ENCODE results near the gene VDR. TPM values are rescaled to one million over a fixed set of nuclear protein-coding genes. Genes with fewer than 3 reads are reported as not detected.

Gene VDR
- total RNA-seq, 3 donors from 2014 or later (not counting 1 experiment from before 2014, with no cell fraction given), result 1.1 to 2.5 (median 1.6) TPM

DNA sequence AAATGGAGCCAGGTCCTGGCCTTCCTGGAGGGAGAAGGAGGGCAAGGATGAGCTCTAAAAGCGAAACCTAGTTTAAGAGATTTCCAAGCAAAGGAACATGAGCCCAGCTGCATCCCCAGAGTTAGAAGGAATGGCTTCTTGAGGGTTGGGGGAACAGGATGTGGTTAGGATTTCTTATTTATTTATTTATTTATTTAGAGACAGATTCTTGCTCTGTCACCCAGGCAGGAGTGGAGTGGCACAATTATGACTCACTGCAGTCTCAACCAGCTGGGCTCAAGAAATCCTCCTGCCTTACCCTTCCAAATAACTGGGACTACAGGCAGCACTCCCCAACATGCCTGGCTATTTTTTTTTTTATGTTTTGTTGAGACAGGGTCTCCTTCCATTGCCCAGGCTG is 33.3 kb upstream of the VDR start:
- TF ChIP-seq, protein P1, sequence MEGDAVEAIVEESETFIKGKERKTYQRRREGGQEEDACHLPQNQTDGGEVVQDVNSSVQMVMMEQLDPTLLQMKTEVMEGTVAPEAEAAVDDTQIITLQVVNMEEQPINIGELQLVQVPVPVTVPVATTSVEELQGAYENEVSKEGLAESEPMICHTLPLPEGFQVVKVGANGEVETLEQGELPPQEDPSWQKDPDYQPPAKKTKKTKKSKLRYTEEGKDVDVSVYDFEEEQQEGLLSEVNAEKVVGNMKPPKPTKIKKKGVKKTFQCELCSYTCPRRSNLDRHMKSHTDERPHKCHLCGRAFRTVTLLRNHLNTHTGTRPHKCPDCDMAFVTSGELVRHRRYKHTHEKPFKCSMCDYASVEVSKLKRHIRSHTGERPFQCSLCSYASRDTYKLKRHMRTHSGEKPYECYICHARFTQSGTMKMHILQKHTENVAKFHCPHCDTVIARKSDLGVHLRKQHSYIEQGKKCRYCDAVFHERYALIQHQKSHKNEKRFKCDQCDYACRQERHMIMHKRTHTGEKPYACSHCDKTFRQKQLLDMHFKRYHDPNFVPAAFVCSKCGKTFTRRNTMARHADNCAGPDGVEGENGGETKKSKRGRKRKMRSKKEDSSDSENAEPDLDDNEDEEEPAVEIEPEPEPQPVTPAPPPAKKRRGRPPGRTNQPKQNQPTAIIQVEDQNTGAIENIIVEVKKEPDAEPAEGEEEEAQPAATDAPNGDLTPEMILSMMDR (IDR thresholded peaks at IDR 0.05), result no peak
- intact Hi-C loops (cut with micrococcal nuclease), result no loop called here
- no peak for ATAC-seq
- no peaks in the 10 kb centered on the region for H3K36me3 Mint-ChIP-seq
- no peak for DNase-seq
- no peak overlapping the region for H3K27ac Mint-ChIP-seq
- no peaks in the 10 kb centered on the region for H3K9me3 ChIP-seq (ENCODE audit: control insufficient read depth, insufficient read depth, low read length)
- peaks cover 26% of the 10 kb centered on the region for H3K4me1 ChIP-seq (ENCODE audit: control insufficient read depth, insufficient read depth, low read length)
- H3K4me3 ChIP-seq (ENCODE audit: low read length), result no peak overlapping the region
- WGBS (ENCODE audit: insufficient coverage), result 100% methylated on average over 1 of the region's 1 CpG
- H3K27me3 ChIP-seq (ENCODE audit: control insufficient read depth, insufficient read depth, low read length), result peaks cover 21% of the 10 kb centered on the region
- H3K4me1 Mint-ChIP-seq, result peaks cover 15 to 20% of the 10 kb centered on the region in 2 donors
- H3K36me3 ChIP-seq (ENCODE audit: control insufficient read depth, insufficient read depth, low read length), result no peaks in the 10 kb centered on the region
- H3K27ac ChIP-seq (ENCODE audit: low read length), result no peak overlapping the region
- H3K27me3 Mint-ChIP-seq (ENCODE audit: low read depth in 2 of 2), result peaks cover 33 to 34% of the 10 kb centered on the region in 2 donors
- H3K4me3 Mint-ChIP-seq, result no peak overlapping the region
- H3K9me3 Mint-ChIP-seq, result no peaks in the 10 kb centered on the region

DNA sequence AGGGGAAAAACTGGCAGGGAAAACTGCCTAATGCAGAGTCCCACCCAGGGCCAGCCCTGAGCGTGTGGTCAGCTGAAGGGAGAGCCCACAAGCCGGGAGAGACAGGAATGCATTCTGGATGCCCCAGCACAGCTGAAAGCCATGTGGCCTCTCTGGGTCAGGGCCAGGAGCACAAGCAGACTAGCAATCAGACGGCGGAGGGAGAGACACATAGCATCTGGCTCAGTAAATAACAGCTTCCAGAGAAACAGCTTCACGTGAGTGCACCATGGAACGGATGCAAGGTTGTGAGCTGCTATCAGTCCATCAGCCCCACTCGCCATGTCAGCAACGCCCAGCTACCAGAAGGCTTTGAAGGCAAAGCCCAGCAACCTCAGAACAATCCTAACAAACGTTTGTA is 30.4 kb upstream of the VDR start:
- Mint-ChIP-seq H3K36me3 (no peaks in the 10 kb centered on the region), H3K27me3 (ENCODE audit: low read depth in 2 of 2) (peaks cover 23 to 36% of the 10 kb centered on the region in 2 donors), H3K4me1 (peaks cover 0 to 4% of the 10 kb centered on the region in 2 donors), H3K4me3 (no peak overlapping the region), H3K9me3 (no peaks in the 10 kb centered on the region), H3K27ac (no peak overlapping the region)
- no peak overlapping the region for H3K4me3 ChIP-seq (ENCODE audit: low read length)
- DNase-seq (no peak), ATAC-seq (no peak)
- no peaks in the 10 kb centered on the region for H3K36me3 ChIP-seq (ENCODE audit: control insufficient read depth, insufficient read depth, low read length)
- TF ChIP-seq, protein P1 (IDR thresholded peaks at IDR 0.05), result no peak
- H3K27ac ChIP-seq (ENCODE audit: low read length), result no peak overlapping the region
- H3K9me3 ChIP-seq (ENCODE audit: control insufficient read depth, insufficient read depth, low read length), result no peaks in the 10 kb centered on the region
- 87% methylated on average over 8 of the region's 9 CpGs for WGBS (ENCODE audit: insufficient coverage)
- peaks cover 6% of the 10 kb centered on the region for H3K27me3 ChIP-seq (ENCODE audit: control insufficient read depth, insufficient read depth, low read length)
- H3K4me1 ChIP-seq (ENCODE audit: control insufficient read depth, insufficient read depth, low read length), result no peaks in the 10 kb centered on the region
- intact Hi-C loops (cut with micrococcal nuclease), result no loop called here

DNA sequence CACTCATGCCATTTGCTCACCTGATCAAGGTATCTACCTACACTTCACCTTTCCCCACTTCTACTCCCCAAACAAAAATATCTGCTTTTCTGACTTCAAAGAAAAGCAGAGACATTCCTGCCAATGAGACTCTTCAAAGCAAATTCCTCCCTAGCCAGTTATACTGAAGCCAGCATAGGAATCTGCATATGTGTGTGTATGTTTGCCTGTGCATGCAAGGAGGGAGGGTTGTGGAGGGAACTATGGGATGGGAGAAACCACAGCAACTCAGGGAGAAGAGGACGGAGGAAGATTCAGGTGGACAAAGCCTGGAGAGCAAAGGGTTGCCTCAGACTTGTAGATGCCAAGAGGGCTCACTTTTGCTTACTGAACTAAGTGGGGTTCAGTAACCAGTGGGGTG is 26.4 kb upstream of the VDR start:
- no peaks in the 10 kb centered on the region for H3K9me3 ChIP-seq (ENCODE audit: control insufficient read depth, insufficient read depth, low read length)
- H3K36me3 Mint-ChIP-seq, result no peaks in the 10 kb centered on the region
- intact Hi-C loops (cut with micrococcal nuclease), result no loop called here
- H3K4me3 Mint-ChIP-seq, result no peak overlapping the region
- DNase-seq (no peak), ATAC-seq (no peak)
- no peaks in the 10 kb centered on the region for H3K36me3 ChIP-seq (ENCODE audit: control insufficient read depth, insufficient read depth, low read length)
- no peaks in the 10 kb centered on the region for H3K9me3 Mint-ChIP-seq
- no peak overlapping the region for H3K27ac Mint-ChIP-seq
- peaks cover 11 to 23% of the 10 kb centered on the region in 2 donors for H3K27me3 Mint-ChIP-seq (ENCODE audit: low read depth in 2 of 2)
- H3K27me3 ChIP-seq (ENCODE audit: control insufficient read depth, insufficient read depth, low read length), result peaks cover 3% of the 10 kb centered on the region
- WGBS (ENCODE audit: insufficient coverage), result 82% methylated on average over 1 of the region's 1 CpG
- no peaks in the 10 kb centered on the region for H3K4me1 Mint-ChIP-seq
- no peak overlapping the region for H3K4me3 ChIP-seq (ENCODE audit: low read length)
- H3K4me1 ChIP-seq (ENCODE audit: control insufficient read depth, insufficient read depth, low read length), result no peaks in the 10 kb centered on the region
- TF ChIP-seq, protein P1 (IDR thresholded peaks at IDR 0.05), result no peak
- no peak overlapping the region for H3K27ac ChIP-seq (ENCODE audit: low read length)

DNA sequence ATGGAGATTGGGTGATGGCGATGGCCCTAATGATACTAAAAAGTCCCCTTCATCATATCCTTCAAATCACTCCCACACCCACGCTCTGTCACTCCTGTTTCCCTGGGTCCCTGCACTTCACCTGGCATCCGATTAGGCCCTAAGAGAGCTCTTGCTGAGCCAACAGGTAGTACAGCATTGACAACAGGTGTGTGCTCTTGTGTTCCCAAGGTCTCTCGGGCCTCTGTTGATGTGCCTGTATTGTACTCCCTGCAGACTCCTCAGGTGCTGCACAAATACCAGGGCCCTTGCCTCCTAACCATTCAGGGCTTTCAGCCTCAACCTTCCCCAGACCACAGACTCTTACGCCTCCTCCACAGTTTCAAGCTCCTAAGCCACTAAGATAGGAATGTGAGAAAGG is 25.8 kb upstream of the VDR start:
- Mint-ChIP-seq H3K36me3 (no peaks in the 10 kb centered on the region), H3K27ac (no peak overlapping the region), H3K4me1 (no peaks in the 10 kb centered on the region), H3K4me3 (no peak overlapping the region), H3K27me3 (ENCODE audit: low read depth in 2 of 2) (peaks cover 11 to 23% of the 10 kb centered on the region in 2 donors), H3K9me3 (no peaks in the 10 kb centered on the region)
- H3K4me1 ChIP-seq (ENCODE audit: control insufficient read depth, insufficient read depth, low read length), result no peaks in the 10 kb centered on the region
- no peaks in the 10 kb centered on the region for H3K36me3 ChIP-seq (ENCODE audit: control insufficient read depth, insufficient read depth, low read length)
- H3K9me3 ChIP-seq (ENCODE audit: control insufficient read depth, insufficient read depth, low read length), result no peaks in the 10 kb centered on the region
- peaks cover 3% of the 10 kb centered on the region for H3K27me3 ChIP-seq (ENCODE audit: control insufficient read depth, insufficient read depth, low read length)
- H3K4me3 ChIP-seq (ENCODE audit: low read length), result no peak overlapping the region
- intact Hi-C loops (cut with micrococcal nuclease), result no loop called here
- no peak overlapping the region for H3K27ac ChIP-seq (ENCODE audit: low read length)
- no peak for ATAC-seq
- WGBS (ENCODE audit: insufficient coverage), result 91% methylated on average over 4 of the region's 5 CpGs
- TF ChIP-seq, protein P1 (IDR thresholded peaks at IDR 0.05), result no peak
- no peak for DNase-seq

Data from natural killer cell (primary cell).